Spleen (tissue), 7 donors: ENCODE results near the gene MFAP5.
"Not testable (repeated sequence)": the region's sequence is repeated elsewhere in the genome, so short reads cannot be mapped to it uniquely, and the experiment has no call there.

Experiments used
- CTCF ChIP-seq, 11 experiments: fragments of 200-600 bp in 7 of 11; fragments of 450-650 bp in 4 of 11; sonication (generic) in 4 of 11; IDR thresholded peaks in 8 of 11; conservative IDR thresholded peaks in 3 of 11; 1 replicate in 7 of 11; 2 replicates in 4 of 11; pipeline versions ENCODE4 v1.4.0 to v1.8.0; 2016 to 2021; ENCODE audit warnings: antibody characterized with exemption in 11 of 11, inconsistent platforms in 4 of 11, mild to moderate bottlenecking in 1 of 11
- POLR2A ChIP-seq, 3 donors: fragments of 450-650 bp; IDR thresholded peaks; one replicate each; pipeline ENCODE4 v1.5.1; 2017; ENCODE audit warnings: antibody characterized with exemption in 3 of 3, mild to moderate bottlenecking in 1 of 3
- donor health status: DM: no; HTN: no; CAD: no; lungs with moderate emphysema.
- donor health status: DM: no; HTN: no; CAD: no.
- donor health status: DM: no; HTN: no; CAD: no.

- not testable (repeated sequence) for TF ChIP-seq POLR2A (IDR thresholded peaks at IDR 0.05); CTCF (IDR thresholded peaks at IDR 0.05 in 8 of 11, conservative IDR thresholded peaks at IDR 0.05 in 3 of 11)
Measured at GRCh38 chr12:8636007-8636346, 26.6 kb downstream of the MFAP5 start.
